ENCODE data around the gene NAB1.

NAB1 gene

GRCh38 chr2:190649035-190649797 is at the start of gene NAB1:
NAB1 (plus strand) TSS chr2:190649083; CDS start chr2:190659177, 10,094 bp downstream.
- no peaks in the 10 kb centered on the region for H3K9me3 Mint-ChIP-seq
- DNase-seq = peak; percentile 70
- no peaks in the 10 kb centered on the region for H3K36me3 Mint-ChIP-seq (ENCODE audit: low read depth)
- TF ChIP-seq, protein P1, sequence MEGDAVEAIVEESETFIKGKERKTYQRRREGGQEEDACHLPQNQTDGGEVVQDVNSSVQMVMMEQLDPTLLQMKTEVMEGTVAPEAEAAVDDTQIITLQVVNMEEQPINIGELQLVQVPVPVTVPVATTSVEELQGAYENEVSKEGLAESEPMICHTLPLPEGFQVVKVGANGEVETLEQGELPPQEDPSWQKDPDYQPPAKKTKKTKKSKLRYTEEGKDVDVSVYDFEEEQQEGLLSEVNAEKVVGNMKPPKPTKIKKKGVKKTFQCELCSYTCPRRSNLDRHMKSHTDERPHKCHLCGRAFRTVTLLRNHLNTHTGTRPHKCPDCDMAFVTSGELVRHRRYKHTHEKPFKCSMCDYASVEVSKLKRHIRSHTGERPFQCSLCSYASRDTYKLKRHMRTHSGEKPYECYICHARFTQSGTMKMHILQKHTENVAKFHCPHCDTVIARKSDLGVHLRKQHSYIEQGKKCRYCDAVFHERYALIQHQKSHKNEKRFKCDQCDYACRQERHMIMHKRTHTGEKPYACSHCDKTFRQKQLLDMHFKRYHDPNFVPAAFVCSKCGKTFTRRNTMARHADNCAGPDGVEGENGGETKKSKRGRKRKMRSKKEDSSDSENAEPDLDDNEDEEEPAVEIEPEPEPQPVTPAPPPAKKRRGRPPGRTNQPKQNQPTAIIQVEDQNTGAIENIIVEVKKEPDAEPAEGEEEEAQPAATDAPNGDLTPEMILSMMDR (IDR thresholded peaks at IDR 0.05) = no peak
- H3K27me3 Mint-ChIP-seq (ENCODE audit: low read depth, poor library complexity) = peaks cover 11% of the 10 kb centered on the region
- H3K4me1 Mint-ChIP-seq = peaks cover 34% of the 10 kb centered on the region
- H3K4me3 Mint-ChIP-seq = peak within 1 kb of the TSS; percentile 96
- peak within 1 kb of the TSS; percentile 73 for H3K27ac Mint-ChIP-seq

DNA sequence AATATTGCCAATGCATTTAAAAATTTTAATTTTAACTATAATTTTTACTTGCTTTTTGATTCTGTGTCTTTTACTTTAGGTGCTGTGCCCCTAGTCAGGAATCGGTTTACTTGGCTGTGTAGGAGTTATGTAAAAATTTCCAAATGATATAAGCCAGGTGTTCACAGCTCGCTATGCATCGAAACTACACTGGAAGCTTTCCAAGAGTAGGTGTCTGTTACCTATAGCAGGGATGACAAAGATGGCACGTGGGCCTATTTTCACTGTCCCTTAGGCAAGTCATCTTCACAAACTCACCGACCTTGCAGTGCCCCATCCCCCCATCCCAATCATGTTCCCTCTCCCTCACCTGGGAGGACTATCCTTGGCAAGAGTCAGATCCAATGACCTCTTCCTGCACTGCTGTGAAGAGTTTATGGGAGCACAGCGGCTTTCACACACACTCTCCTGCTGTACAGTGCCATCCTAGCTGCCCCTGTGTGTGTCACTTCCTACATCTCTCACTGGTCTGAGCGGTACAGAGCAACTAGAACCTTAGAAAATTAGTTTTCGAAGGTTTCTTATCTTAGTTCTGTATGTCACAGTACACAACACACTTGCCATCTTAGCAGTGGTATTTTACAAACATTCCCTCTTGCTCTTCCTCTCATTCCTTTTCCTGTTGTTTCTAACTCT is 49.2 kb upstream of the NAB1 start:
- Mint-ChIP-seq H3K9me3 (no peaks in the 10 kb centered on the region), H3K4me3 (no peak overlapping the region), H3K27me3 (ENCODE audit: low read depth, poor library complexity) (peaks cover 7% of the 10 kb centered on the region), H3K4me1 (peaks cover 5% of the 10 kb centered on the region), H3K36me3 (ENCODE audit: low read depth) (no peaks in the 10 kb centered on the region), H3K27ac (no peak overlapping the region)
- TF ChIP-seq, protein P1 (IDR thresholded peaks at IDR 0.05) = no peak
- DNase-seq = no peak

DNA sequence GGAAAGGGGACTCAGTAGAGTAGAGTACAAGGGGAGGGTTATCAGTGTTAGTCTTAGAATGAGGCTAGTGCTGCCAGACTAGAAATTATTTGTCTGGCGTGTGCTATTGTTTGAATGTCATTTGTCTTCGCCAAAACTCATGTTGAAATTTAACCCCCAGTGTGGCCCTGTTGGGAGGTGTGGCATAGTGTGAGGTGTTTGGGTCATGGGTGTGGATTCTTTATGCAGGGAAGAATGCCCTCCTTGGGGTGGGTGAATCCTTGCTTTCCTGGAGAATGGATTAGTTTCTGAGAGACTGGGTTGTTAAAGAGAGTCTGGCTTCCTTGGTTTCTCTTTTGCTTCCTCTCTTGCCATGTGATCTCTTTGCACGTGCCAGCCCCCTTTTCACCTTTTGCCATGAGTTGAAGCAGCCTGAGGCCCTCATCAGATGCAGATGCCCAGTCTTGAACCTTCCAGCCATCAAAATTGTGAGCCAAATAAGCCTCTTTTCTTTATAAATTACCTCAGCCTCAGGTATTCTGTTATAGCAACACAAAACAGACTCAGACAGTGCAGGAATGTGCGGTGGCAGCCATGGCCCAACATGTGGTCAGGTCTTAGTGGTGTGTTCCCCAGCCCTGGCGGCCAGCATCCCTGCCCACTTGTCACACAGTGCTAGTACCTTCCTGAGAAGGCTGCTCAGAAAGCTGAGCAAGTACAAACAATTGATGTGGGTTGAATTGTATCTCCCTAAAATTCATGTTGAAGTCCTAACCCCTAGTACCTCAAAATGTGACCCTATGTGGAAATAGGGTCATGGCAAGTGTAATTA is 48.4 kb upstream of the NAB1 start:
- Mint-ChIP-seq H3K27ac (peak overlapping the region; percentile 19), H3K36me3 (ENCODE audit: low read depth) (no peaks in the 10 kb centered on the region), H3K4me3 (no peak overlapping the region), H3K9me3 (no peaks in the 10 kb centered on the region), H3K27me3 (ENCODE audit: low read depth, poor library complexity) (peaks cover under 1% of the 10 kb centered on the region), H3K4me1 (peaks cover 5% of the 10 kb centered on the region)
- no peak for DNase-seq
- TF ChIP-seq, protein P1 (IDR thresholded peaks at IDR 0.05) = no peak

DNA sequence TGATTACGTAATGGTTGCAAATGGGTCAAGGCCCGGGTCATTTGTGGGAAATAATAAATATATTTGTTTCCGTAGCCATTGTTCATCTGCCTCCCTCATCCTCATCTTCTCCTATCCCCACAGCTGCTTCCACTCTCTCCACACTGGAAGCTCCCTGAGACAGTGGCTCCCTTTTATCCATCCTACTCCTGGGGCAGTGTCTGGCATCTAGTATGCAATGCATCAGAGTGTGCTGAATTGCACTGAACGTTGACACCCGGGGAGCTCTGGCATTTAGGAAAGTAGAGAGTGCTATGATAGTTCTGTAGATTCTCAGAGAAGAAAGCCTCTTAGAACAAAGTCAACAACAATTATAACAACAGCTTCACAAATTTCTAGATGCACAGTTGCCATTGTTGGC is 45.5 kb upstream of the NAB1 start:
- no peak for DNase-seq
- Mint-ChIP-seq H3K9me3 (peaks cover under 1% of the 10 kb centered on the region), H3K4me3 (no peak overlapping the region), H3K4me1 (peaks cover 12% of the 10 kb centered on the region), H3K27ac (no peak overlapping the region), H3K36me3 (ENCODE audit: low read depth) (no peaks in the 10 kb centered on the region), H3K27me3 (ENCODE audit: low read depth, poor library complexity) (no peaks in the 10 kb centered on the region)
- TF ChIP-seq, protein P1 (IDR thresholded peaks at IDR 0.05) = no peak

GRCh38 chr2:190607014-190607597 is 41.8 kb upstream of the NAB1 start:
- Mint-ChIP-seq H3K4me3 (no peak overlapping the region), H3K36me3 (ENCODE audit: low read depth) (peaks cover 6% of the 10 kb centered on the region), H3K27me3 (ENCODE audit: low read depth, poor library complexity) (no peaks in the 10 kb centered on the region), H3K9me3 (peaks cover 30% of the 10 kb centered on the region), H3K4me1 (peaks cover 7% of the 10 kb centered on the region), H3K27ac (peak overlapping the region; percentile 56)
- DNase-seq = peak; percentile 4
- TF ChIP-seq, protein P1 (IDR thresholded peaks at IDR 0.05) = no peak
